ENCODE data around the gene ZKSCAN1.

DNA sequence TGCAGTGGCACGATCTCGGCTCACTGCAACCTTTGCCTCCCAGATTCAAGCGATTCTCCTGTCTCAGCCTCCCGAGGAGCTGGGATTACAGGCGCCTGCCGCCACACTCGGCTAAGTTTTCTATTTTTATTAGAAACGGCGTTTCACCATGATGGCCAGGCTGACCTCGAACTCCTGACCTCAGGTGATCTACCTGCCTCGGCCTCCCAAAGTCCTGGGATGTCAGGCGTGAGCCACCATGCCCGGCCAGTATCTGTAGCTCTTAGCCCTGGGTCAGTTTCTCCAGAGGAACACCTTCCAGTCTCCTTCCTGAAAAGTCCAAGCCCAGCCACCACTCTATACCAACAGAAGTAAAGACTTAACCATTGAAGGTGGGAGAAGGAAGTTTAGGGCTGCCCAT lies 15.2 kb upstream of the ZKSCAN1 start:
- TF ChIP-seq CTBP1 (IDR thresholded peaks at IDR 0.05; ENCODE audit: borderline replicate concordance) (no peak), BHLHE40 (IDR thresholded peaks at IDR 0.05; ENCODE audit: borderline replicate concordance) (no peak)
